OCI-LY3 (cell line): Measurements from ENCODE around the gene KDM2A.

Source experiments
- H2AFZ ChIP-seq: fragments of 200-600, 300-600 bp; shearing (Covaris generic); 2 replicates; pipeline ENCODE4 v1.6.0; 2014; ENCODE audit warnings: antibody characterized with exemption, low read depth, low read length
- H3K27ac ChIP-seq: fragments of 200-600, 300-600 bp; sonication (generic); 2 replicates; pipeline ENCODE4 v1.5.1; 2014; ENCODE audit warnings: mild to moderate bottlenecking, low read length, moderate library complexity, mixed read lengths
- H3K27me3 ChIP-seq: fragments of 200-600, 300-600 bp; sonication (generic); 2 replicates; pipeline ENCODE4 v1.6.1; 2014; ENCODE audit warnings: low read depth, low read length, mixed read lengths
- H3K36me3 ChIP-seq: fragments of 200-600, 300-600 bp; sonication (generic); replicated peaks from 2 replicates; pipeline ENCODE3; 2014; ENCODE audit warnings: low read depth, low read length, mixed read lengths
- H3K4me1 ChIP-seq: fragments of 300-600, 200-600 bp; sonication (generic); 2 replicates; pipeline ENCODE4 v1.6.1; 2014; ENCODE audit warnings: low read length, mixed read lengths
- H3K4me2 ChIP-seq: fragments of 200-600, 300-600 bp; sonication (generic); 2 replicates; pipeline ENCODE4 v1.6.1; 2014; ENCODE audit warnings: low read length, mixed read lengths
- H3K4me3 ChIP-seq: fragments of 300-600, 200-600 bp; sonication (generic); 2 replicates; pipeline ENCODE4 v1.5.1; 2014; ENCODE audit warnings: antibody characterized with exemption, mild to moderate bottlenecking, low read length, moderate library complexity
- H3K79me2 ChIP-seq: fragments of 300-600, 200-600 bp; shearing (Covaris generic); 2 replicates; pipeline ENCODE4 v1.6.1; 2014; ENCODE audit warnings: mild to moderate bottlenecking, low read length, mixed read lengths
- H3K9ac ChIP-seq: fragments of 300-600, 200-600 bp; shearing (Covaris generic); 2 replicates; pipeline ENCODE4 v1.6.0; 2014; ENCODE audit warnings: mild to moderate bottlenecking, low read length, moderate library complexity
- H3K9me3 ChIP-seq: fragments of 200-600, 300-600 bp; shearing (Covaris generic); 2 replicates; pipeline ENCODE4 v1.6.1; 2014; ENCODE audit warnings: low read length, mixed read lengths; ENCODE audit not compliant: insufficient read depth
- H4K20me1 ChIP-seq: fragments of 200-600, 300-600 bp; sonication (generic); 2 replicates; pipeline ENCODE4 v1.6.1; 2016; ENCODE audit warnings: low read length, mixed read lengths; ENCODE audit not compliant: insufficient read depth
- EZH2phosphoT487 ChIP-seq: fragments of 200-600 bp; shearing (Covaris generic); IDR thresholded peaks from 2 replicates; pipeline ENCODE4 v1.6.1; 2018; ENCODE audit warnings: antibody characterized with exemption, mixed run types, low read depth
- TF ChIP-seq, protein P1 (sequence below): fragments of 200-600, 300-600 bp; sonication (generic); IDR thresholded peaks from 2 replicates; pipeline ENCODE4 v1.5.1; 2014; ENCODE audit warnings: antibody characterized with exemption, low read length, low read depth

The KDM2A gene

GRCh38 chr11:67117672-67118180, 1.3 kb upstream of the KDM2A start:
- Histone ChIP-seq H3K9me3 (no peaks in the 10 kb centered on the region), H3K27me3 (no peaks in the 10 kb centered on the region), H3K36me3 (peaks cover 17% of the 10 kb centered on the region), H2AFZ (peak overlapping the region; percentile 16), H4K20me1 (peaks cover 13% of the 10 kb centered on the region), H3K79me2 (peaks cover 51% of the 10 kb centered on the region), H3K4me2 (peak overlapping the region; percentile 86), H3K4me3 (peak overlapping the region; percentile 83), H3K9ac (peak overlapping the region; percentile 96), H3K27ac (peak overlapping the region; percentile 88), H3K4me1 (peaks cover 50% of the 10 kb centered on the region)
- TF ChIP-seq, protein P1, sequence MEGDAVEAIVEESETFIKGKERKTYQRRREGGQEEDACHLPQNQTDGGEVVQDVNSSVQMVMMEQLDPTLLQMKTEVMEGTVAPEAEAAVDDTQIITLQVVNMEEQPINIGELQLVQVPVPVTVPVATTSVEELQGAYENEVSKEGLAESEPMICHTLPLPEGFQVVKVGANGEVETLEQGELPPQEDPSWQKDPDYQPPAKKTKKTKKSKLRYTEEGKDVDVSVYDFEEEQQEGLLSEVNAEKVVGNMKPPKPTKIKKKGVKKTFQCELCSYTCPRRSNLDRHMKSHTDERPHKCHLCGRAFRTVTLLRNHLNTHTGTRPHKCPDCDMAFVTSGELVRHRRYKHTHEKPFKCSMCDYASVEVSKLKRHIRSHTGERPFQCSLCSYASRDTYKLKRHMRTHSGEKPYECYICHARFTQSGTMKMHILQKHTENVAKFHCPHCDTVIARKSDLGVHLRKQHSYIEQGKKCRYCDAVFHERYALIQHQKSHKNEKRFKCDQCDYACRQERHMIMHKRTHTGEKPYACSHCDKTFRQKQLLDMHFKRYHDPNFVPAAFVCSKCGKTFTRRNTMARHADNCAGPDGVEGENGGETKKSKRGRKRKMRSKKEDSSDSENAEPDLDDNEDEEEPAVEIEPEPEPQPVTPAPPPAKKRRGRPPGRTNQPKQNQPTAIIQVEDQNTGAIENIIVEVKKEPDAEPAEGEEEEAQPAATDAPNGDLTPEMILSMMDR: no peak
- TF ChIP-seq EZH2phosphoT487: no peak

DNA sequence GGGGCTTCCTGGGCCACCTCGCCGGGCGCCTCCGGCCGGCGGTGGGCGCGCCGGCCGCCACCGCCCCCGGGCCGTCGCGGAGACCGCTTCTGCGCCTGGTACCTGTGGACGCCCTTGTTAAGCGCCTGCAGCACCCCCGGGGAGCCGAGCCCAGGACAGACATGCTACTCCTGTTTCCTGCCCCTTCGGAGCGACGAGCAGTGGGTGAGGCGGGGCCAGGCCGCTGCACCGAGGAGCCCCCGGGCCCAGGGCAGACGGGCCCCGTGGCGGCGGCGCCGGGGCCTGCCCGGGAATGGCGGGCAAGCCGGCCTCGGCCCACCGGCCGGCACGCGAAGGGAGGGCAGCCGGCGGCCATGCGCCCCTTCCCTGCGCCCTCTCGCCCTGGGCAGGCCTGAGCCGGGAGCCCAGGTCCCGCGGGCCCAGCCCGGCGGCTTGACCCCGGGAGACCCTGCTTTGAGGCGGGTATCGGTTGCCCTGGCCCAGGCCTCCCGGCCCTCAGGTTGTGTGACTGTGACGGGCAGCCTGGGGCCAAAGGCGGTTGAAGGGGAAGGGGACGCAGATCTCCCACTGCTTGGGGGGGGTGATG, 789 bp upstream of the KDM2A start:
- H3K27ac ChIP-seq: peak overlapping the region; percentile 88
- H3K27me3 ChIP-seq: no peaks in the 10 kb centered on the region
- peaks cover 22% of the 10 kb centered on the region for H3K36me3 ChIP-seq
- H3K4me2 ChIP-seq: peak overlapping the region; percentile 82
- no peak for TF ChIP-seq EZH2phosphoT487
- TF ChIP-seq, protein P1: no peak
- peak overlapping the region; percentile 83 for H3K4me3 ChIP-seq
- peak overlapping the region; percentile 96 for H3K9ac ChIP-seq
- H2AFZ ChIP-seq: no peak overlapping the region
- H3K4me1 ChIP-seq: peaks cover 51% of the 10 kb centered on the region
- H4K20me1 ChIP-seq: peaks cover 19% of the 10 kb centered on the region
- no peaks in the 10 kb centered on the region for H3K9me3 ChIP-seq
- H3K79me2 ChIP-seq: peaks cover 56% of the 10 kb centered on the region

- Histone ChIP-seq H3K4me3 (peak overlapping the region; percentile 84), H3K9ac (peak overlapping the region; percentile 90), H3K79me2 (peaks cover 71% of the 10 kb centered on the region), H4K20me1 (peaks cover 32% of the 10 kb centered on the region), H3K27ac (peak overlapping the region; percentile 90), H2AFZ (no peak overlapping the region), H3K36me3 (peaks cover 25% of the 10 kb centered on the region), H3K27me3 (no peaks in the 10 kb centered on the region), H3K9me3 (no peaks in the 10 kb centered on the region), H3K4me2 (peak overlapping the region; percentile 81), H3K4me1 (peaks cover 43% of the 10 kb centered on the region)
- TF ChIP-seq, protein P1: no peak
- TF ChIP-seq EZH2phosphoT487: no peak
Measured at GRCh38 chr11:67119585-67120391, 725 bp downstream of the KDM2A start.

- TF ChIP-seq, protein P1: no peak
- no peak for TF ChIP-seq EZH2phosphoT487
Measured at GRCh38 chr11:67120456-67120855, 1.4 kb downstream of the KDM2A start.

More at GRCh38 chr11:67120456-67120855, 1.4 kb downstream of the KDM2A start:
- peaks cover 38% of the 10 kb centered on the region for H4K20me1 ChIP-seq
- peaks cover 37% of the 10 kb centered on the region for H3K4me1 ChIP-seq
- peak overlapping the region; percentile 90 for H3K9ac ChIP-seq
- peaks cover 28% of the 10 kb centered on the region for H3K36me3 ChIP-seq
- H2AFZ ChIP-seq: no peak overlapping the region
- H3K9me3 ChIP-seq: no peaks in the 10 kb centered on the region
- H3K27ac ChIP-seq: peak overlapping the region; percentile 90
- H3K4me3 ChIP-seq: peak overlapping the region; percentile 84
- H3K79me2 ChIP-seq: peaks cover 78% of the 10 kb centered on the region
- H3K4me2 ChIP-seq: peak overlapping the region; percentile 81
- no peaks in the 10 kb centered on the region for H3K27me3 ChIP-seq
